ENCODE measurements around the gene CCDC7.

The CCDC7 gene

DNA sequence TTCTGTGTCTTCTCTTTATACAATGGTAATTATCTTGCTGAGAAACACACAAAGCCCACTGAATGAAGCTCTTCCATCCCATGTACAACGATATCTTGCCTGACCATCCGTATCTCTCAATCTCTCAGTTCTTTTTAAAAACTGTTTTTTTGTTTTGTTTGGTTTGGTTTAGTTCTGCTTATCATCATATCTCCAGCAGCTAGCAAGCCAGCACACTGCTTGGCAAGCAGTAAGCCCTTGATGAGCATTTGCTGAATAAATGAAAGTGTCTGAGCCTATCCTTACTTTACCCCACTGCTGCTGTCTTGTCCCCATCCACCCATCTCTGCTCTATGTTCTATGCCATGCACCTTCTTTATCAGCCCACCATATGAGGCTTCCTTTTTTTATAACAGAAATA, 477.9 kb downstream of the CCDC7 start:
- in situ Hi-C loops (cut with HindIII; ENCODE audit: low sequenced_read_pairs): no loop called here
